SJCRH30 (cell line): Measurements from ENCODE around the gene HOXC13. TPM values are rescaled to one million over a fixed set of nuclear protein-coding genes. Genes with fewer than 3 reads are reported as not detected.

Experiments
- DNase-seq, 2 experiments: peaks; one replicate each; pipeline ENCODE4 v3.0.0-alpha.2; 2015 to 2020
- H3K27ac ChIP-seq: fragments of 250-450 bp; sonication (Bioruptor Pico); 2 replicates; pipeline ENCODE4 v1.5.1; 2020; ENCODE audit warnings: mild to moderate bottlenecking, moderate library complexity
- H3K27me3 ChIP-seq: fragments of 250-450 bp; sonication (Bioruptor Pico); 2 replicates; pipeline ENCODE4 v1.5.1; 2020; ENCODE audit warnings: mild to moderate bottlenecking, moderate library complexity
- H3K36me3 ChIP-seq: fragments of 250-450 bp; sonication (Bioruptor Pico); 2 replicates; pipeline ENCODE4 v1.5.1; 2020; ENCODE audit warnings: mild to moderate bottlenecking, moderate library complexity
- H3K4me1 ChIP-seq: fragments of 250-450 bp; sonication (Bioruptor Pico); 2 replicates; pipeline ENCODE4 v1.5.1; 2020; ENCODE audit warnings: mild to moderate bottlenecking, moderate library complexity
- H3K4me3 ChIP-seq: fragments of 250-450 bp; sonication (Bioruptor Pico); 2 replicates; pipeline ENCODE4 v1.5.1; 2020; ENCODE audit warnings: mild to moderate bottlenecking, moderate library complexity
- H3K9me3 ChIP-seq: fragments of 250-450 bp; sonication (Bioruptor Pico); replicated peaks from 2 replicates; pipeline ENCODE4 v1.5.1; 2020; ENCODE audit warnings: mild to moderate bottlenecking, moderate library complexity
- total RNA-seq: library from RNA; depleted of rRNA; stranded (reverse); fragments of >200 nt; shearing (Covaris generic); gene quantifications from 2 replicates; pipeline ENCODE4 v1.2.3, GENCODE V29; 2014

The HOXC13 gene
- total RNA-seq, 1 experiment from 2014 or later, result 2.4 TPM

DNA sequence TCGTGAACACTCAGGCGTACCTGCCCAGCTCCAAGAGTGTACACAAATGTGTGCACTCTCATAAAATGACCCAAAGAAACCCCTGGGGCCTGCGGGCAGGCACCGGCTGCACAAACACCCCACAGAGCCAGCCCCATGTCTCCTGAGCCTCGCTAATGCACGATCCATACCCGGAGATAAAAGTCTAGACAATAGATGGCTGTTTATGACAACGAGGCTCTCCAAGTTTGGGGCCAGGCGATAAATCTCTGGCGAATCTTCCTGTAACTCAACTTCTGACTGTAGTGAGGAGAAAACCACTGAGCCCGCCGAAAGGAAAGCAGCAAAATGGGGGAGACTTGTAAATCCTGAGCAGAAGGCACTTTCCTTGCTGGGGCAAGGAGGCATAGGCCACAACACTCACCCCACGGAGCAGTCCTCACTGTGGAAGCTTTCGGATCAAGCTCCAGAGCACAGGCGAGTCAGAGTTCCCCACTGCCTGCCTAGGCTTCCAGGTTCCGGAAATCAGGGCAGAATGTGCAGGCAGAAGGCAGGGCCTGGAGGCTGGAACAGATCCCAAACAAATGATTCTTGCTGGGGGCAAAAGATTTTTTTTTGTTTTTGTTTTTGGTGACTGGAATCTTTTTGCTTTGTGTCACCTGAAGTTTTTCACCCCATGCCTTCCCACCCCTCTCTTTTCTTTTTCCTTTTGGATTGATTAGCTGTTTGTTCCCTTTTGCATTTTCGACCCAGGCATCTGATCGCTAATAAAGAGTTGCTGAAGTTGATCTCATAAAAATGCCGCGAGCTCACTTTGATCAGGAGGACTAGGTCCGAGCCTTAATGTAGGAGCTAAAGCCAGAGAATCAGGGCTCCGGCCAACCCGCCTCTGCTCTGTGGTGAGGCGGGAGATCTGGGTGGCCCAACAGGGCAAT lies 29.8 kb downstream of the HOXC13 start:
- DNase-seq, result no peak
- H3K4me3 ChIP-seq, result no peak overlapping the region

DNA sequence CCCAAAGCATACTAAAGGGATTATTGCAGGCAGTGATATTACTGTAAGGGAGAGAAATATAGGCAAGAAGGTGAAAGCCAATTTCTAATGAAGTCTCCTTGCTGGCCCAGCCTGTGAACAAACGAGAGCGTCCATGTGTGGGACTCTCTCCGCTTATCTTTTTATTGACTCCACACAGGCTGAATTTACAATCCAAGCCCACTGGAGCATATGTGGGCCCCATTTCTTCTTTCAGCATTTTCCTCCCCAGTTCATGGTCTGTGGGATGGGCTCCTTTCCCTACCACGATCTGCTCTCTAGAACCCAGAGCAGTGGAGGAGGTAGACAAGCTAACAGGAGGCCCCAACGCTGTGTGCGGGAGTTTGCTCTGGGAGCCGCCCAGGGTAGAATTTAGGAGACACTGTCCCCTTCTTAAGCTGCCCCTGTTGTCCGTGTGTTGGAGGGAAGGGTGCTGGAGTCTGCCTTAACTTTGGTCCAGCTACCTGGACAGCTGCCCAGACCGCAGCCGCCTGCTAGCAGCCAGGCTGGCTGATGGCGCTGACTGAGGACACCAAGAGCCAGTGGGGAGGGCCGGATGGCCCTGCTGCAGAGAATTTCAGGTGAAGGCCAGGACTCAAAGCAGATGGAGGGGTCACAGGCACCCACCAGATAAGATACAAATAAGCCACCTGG lies 31.1 kb downstream of the HOXC13 start:
- DNase-seq, result peak in 1 of 2 experiments; percentile 23
- Histone ChIP-seq H3K4me3 (no peak overlapping the region), H3K9me3 (no peaks in the 10 kb centered on the region), H3K27me3 (peaks cover 3% of the 10 kb centered on the region; the same call in 1 of the 2 replicates), H3K4me1 (no peaks in the 10 kb centered on the region), H3K27ac (no peak overlapping the region), H3K36me3 (no peaks in the 10 kb centered on the region)

More for the DNA sequence above, 29.8 kb downstream of the HOXC13 start:
- Histone ChIP-seq H3K36me3 (no peaks in the 10 kb centered on the region), H3K4me1 (no peaks in the 10 kb centered on the region), H3K27me3 (peaks cover 3% of the 10 kb centered on the region; the same call in 1 of the 2 replicates), H3K9me3 (no peaks in the 10 kb centered on the region), H3K27ac (no peak overlapping the region)

DNA sequence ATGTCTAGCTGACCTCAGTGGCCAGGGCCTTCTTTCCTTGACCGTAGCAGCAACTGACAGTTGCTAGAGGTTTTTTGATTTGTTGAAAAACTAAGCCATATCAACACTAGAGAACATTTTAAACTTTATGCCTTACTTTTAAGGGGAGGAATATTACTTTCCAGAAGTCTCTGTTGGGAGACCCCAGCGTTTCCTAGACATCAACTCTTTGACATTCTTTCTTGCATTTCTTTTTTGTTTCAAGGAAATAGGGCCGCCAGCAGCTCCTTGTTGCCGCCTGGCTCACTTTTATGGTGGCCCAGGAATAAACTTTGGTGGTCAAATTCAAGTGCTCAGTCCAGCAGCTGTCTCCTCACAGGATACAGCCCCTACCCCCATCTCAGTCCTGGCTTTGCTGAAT lies 31.8 kb downstream of the HOXC13 start:
- Histone ChIP-seq H3K4me1 (no peaks in the 10 kb centered on the region), H3K27me3 (peaks cover 3% of the 10 kb centered on the region; the same call in 1 of the 2 replicates), H3K4me3 (no peak overlapping the region), H3K9me3 (no peaks in the 10 kb centered on the region), H3K36me3 (no peaks in the 10 kb centered on the region), H3K27ac (no peak overlapping the region)
- no peak for DNase-seq

GRCh38 chr12:53971129-53971528 lies 32.5 kb downstream of the HOXC13 start:
- DNase-seq, result no peak
- H3K4me3 ChIP-seq, result no peak overlapping the region
- no peaks in the 10 kb centered on the region for H3K36me3 ChIP-seq
- no peaks in the 10 kb centered on the region for H3K9me3 ChIP-seq
- H3K27me3 ChIP-seq, result peaks cover 3% of the 10 kb centered on the region; the same call in 1 of the 2 replicates
- H3K4me1 ChIP-seq, result no peaks in the 10 kb centered on the region
- H3K27ac ChIP-seq, result no peak overlapping the region

DNA sequence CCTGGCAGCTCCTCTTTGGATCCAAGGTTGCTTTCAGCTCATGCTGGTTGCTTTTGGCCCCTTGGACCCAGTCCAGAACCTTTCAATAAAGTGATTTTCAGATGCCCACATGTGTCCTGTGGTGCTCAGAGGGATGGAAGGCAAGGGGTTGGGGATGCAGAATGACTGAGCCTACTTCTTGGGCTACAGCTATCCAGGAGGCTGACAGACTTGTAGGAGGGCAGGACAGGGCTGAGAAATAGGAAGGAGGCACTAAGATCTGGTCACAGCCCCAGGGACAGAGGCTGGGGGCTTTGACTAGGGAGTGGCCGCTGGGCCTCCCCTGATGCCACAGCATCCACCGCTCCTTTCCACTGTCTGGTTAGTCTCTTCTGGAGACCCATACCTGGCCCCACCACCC lies 33.1 kb downstream of the HOXC13 start:
- Histone ChIP-seq H3K27me3 (peaks cover 3% of the 10 kb centered on the region; the same call in 1 of the 2 replicates), H3K27ac (no peak overlapping the region), H3K36me3 (no peaks in the 10 kb centered on the region), H3K9me3 (no peaks in the 10 kb centered on the region), H3K4me3 (no peak overlapping the region), H3K4me1 (no peaks in the 10 kb centered on the region)
- DNase-seq, result no peak

DNA sequence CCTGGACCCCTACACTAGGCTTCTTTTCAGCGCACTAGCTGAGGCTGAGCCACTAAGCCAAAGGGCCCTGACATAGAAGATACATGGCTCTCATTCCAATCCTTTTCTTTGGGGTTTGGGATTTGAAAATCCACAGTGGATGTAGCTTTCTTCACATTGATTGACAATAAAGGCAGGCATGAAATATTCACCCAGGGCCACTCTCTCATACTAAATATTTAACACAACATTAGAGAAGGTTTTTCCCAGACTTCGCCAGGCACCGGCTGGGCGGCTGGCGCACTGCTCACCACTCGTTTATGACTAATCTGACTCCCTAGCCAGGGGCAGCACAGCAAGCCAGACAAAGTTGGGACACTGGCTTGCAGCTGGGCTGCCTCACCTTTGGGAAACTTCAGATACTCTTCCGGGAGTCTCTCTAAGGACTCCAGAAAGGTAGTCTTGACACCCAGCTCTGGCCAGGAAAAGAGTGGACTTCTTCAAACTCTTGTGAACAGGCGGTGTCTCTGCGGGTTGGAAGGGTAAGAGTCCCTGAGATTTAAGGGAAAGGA lies 33.6 kb downstream of the HOXC13 start:
- H3K27me3 ChIP-seq, result peaks cover 3% of the 10 kb centered on the region; the same call in 1 of the 2 replicates
- H3K36me3 ChIP-seq, result no peaks in the 10 kb centered on the region
- peaks cover under 1% of the 10 kb centered on the region; the same call in 1 of the 2 replicates for H3K4me1 ChIP-seq
- no peak overlapping the region for H3K27ac ChIP-seq
- H3K9me3 ChIP-seq, result no peaks in the 10 kb centered on the region
- H3K4me3 ChIP-seq, result no peak overlapping the region
- DNase-seq, result no peak

DNA sequence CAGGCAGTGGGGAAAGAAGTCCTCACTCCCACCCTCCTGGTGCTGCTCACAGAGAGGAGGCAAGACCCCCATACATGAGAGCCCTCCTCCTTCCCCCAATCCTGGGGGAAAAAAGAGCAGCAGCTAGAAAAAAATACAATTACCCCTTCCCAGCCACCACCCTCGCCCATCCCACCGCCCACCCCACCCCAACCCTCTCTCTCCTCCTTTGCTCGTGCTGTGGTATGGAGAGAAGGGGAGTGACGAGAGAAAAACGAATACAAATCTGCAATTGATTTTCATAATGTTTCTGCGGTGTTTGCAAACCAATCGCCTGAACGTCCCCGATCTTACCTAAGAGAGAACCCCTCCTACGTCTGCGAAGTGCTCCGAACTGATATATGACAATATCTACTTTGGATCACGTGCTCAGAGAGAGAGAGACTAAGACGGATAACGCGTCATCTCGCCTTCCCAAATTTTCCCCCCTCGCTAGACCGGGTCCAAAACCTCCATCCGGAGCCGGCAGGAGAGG lies 34.1 kb downstream of the HOXC13 start, which contains the start of gene HOXC11:
TSS of gene HOXC11 (plus strand) at position 405 of the 514 bp plus-strand sequence. CDS start 116 bp downstream, outside the sequence.
- Histone ChIP-seq H3K9me3 (no peaks in the 10 kb centered on the region), H3K4me1 (peaks cover 3% of the 10 kb centered on the region; the same call in 1 of the 2 replicates), H3K4me3 (peak within 1 kb of the TSS; percentile 80), H3K27ac (no peak within 1 kb of the TSS; the same call in 1 of the 2 replicates), H3K36me3 (no peaks in the 10 kb centered on the region), H3K27me3 (peaks cover 3% of the 10 kb centered on the region; the same call in 1 of the 2 replicates)
- no peak for DNase-seq

- no peaks in the 10 kb centered on the region for H3K9me3 ChIP-seq
- DNase-seq, result peak; percentile 30 to 37
- H3K36me3 ChIP-seq, result no peaks in the 10 kb centered on the region
- H3K27ac ChIP-seq, result no peak overlapping the region; the same call in 1 of the 2 replicates
- H3K27me3 ChIP-seq, result peaks cover under 1% of the 10 kb centered on the region; the same call in 1 of the 2 replicates
- H3K4me3 ChIP-seq, result peak overlapping the region; percentile 80
- H3K4me1 ChIP-seq, result peaks cover 3% of the 10 kb centered on the region; the same call in 1 of the 2 replicates
Observed at GRCh38 chr12:53973236-53974042, 34.8 kb downstream of the HOXC13 start.

DNA sequence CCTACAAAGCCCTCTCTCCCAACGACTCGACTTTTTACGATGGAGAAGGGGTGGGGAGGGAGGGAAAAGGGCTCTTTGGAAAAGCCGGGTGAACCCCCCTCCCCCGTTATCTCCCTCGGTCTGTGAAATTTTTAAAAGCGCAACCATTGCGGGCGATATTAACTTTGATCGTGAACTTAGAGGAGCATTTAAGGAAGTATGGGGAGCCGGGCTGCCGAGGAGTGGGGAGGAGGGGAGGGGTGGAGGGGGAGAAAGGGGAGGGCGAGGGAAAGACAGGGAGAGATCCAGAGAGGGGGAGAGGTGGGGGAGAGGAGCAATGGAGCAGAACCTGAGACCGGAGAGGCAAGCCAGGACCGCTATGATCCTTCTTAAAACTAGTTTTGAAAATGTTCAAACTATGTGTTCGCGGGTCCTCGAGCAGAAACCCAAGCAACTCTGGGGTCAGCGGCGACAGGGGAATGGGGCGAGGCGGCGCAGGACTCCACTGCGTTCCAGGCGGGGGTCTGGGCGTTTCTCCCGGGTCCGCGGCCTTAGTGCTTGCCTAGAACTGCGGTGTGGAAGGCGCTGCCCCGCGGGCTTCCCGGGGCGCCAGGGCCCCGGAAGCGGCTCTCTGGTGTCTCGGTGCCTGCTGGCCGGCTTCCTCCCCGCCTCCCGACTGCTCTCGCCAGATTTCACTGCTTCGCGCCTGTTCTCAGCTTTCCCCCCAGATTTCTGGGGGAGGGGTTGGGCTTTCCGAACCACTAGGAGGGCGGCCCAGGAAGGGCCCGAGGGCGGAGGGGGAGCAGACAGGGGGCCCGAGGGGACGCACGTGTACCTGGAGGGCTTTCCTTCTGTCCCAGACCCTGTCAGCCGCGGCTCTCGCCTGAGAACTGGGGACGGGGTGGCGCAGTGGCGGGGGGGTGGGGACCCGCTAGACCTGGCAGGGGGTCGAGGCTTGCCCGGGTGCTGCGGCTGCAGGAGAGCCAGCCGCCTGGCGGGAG lies 35.7 kb downstream of the HOXC13 start, which contains the start of gene HOTAIR:
TSS of gene HOTAIR (minus strand) at position 871 of the 980 bp plus-strand sequence.
- Histone ChIP-seq H3K36me3 (no peaks in the 10 kb centered on the region), H3K4me3 (peak within 1 kb of the TSS; percentile 80), H3K27ac (peak within 1 kb of the TSS; percentile 78), H3K4me1 (peaks cover 3% of the 10 kb centered on the region; the same call in 1 of the 2 replicates), H3K27me3 (no peaks in the 10 kb centered on the region; the same call in 1 of the 2 replicates), H3K9me3 (no peaks in the 10 kb centered on the region)
- peak; percentile 76 to 78 for DNase-seq

DNA sequence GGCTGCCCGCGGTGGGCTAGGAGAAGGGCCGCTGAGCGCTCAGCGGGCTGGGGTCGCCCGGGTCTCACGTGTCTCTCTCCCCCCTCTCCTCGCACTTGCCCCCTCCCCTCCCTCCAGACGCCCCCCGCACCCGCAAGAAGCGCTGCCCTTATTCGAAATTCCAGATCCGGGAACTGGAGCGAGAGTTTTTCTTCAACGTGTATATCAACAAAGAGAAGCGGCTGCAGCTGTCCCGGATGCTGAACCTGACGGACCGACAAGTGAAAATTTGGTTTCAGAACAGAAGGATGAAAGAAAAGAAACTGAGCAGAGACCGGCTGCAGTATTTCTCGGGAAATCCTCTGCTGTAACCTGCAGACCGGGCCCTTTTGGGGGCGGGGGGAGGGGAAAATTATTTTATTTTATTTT lies 36.4 kb downstream of the HOXC13 start:
- Histone ChIP-seq H3K27ac (peak overlapping the region; percentile 78), H3K27me3 (peaks cover 5% of the 10 kb centered on the region), H3K36me3 (no peaks in the 10 kb centered on the region), H3K9me3 (no peaks in the 10 kb centered on the region), H3K4me1 (peaks cover 3% of the 10 kb centered on the region; the same call in 1 of the 2 replicates), H3K4me3 (peak overlapping the region; percentile 80)
- DNase-seq, result peak; percentile 36 to 48

GRCh38 chr12:53975479-53976152 lies 37.0 kb downstream of the HOXC13 start:
- H3K9me3 ChIP-seq, result no peaks in the 10 kb centered on the region
- peak overlapping the region; percentile 80 for H3K4me3 ChIP-seq
- no peak for DNase-seq
- peaks cover 3% of the 10 kb centered on the region; the same call in 1 of the 2 replicates for H3K4me1 ChIP-seq
- H3K36me3 ChIP-seq, result no peaks in the 10 kb centered on the region
- H3K27ac ChIP-seq, result peak overlapping the region; percentile 78
- H3K27me3 ChIP-seq, result peaks cover 11% of the 10 kb centered on the region

DNA sequence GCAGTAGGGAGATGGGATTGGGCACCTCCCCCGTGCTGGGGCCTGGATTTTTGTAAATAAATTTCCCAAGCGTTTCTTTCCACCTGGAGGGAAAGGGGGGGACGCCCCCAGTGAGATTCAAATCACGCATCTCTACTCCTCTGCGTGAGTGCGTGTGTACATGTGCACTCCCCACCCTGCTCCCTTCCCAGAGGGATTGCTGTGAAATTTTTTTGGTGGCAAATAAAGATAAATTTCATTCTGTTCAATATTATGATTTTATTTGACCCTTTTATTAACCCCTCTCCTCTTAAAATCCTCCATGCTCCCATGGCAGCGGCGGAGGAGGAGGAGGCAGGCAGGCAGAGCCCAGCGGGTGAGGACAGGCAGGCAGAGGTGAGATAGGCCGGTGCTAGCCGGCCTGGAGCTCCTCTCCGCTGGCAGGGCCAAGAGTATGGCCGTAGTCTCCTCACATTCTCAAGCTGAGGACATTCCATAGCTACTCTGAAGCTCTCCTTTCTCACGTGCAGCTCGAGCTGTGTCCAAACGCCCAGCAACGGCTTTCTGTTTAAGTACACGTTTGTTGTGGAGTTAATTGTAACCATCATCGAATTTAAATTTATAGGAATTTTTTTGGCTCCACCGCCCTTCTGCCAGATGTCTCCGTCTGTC lies 37.7 kb downstream of the HOXC13 start:
- H3K27me3 ChIP-seq, result peaks cover 13% of the 10 kb centered on the region
- H3K27ac ChIP-seq, result no peak overlapping the region
- no peak overlapping the region for H3K4me3 ChIP-seq
- H3K9me3 ChIP-seq, result no peaks in the 10 kb centered on the region
- no peak for DNase-seq
- peaks cover 3% of the 10 kb centered on the region; the same call in 1 of the 2 replicates for H3K4me1 ChIP-seq
- H3K36me3 ChIP-seq, result no peaks in the 10 kb centered on the region
